Measurements from ENCODE around the gene SLC5A11. TPM values are rescaled to one million over a fixed set of nuclear protein-coding genes. Genes with fewer than 3 reads are reported as not detected.
"Not testable (repeated sequence)": the region's sequence is repeated elsewhere in the genome, so short reads cannot be mapped to it uniquely, and the experiment has no call there.

SLC5A11 gene
- total RNA-seq, 2 donors from 2014 or later: not detected

GRCh38 chr16:24883714-24884151, 38.0 kb downstream of the SLC5A11 start:
- 73 to 80% methylated on average over 3 to 12 of the region's 12 CpGs for WGBS, 2 donors
- ATAC-seq: no peak
- Histone ChIP-seq H3K4me3 (no peak overlapping the region), H3K27ac (no peak overlapping the region), H3K27me3 (no peaks in the 10 kb centered on the region), H3K9me3 (no peaks in the 10 kb centered on the region), H3K36me3 (replicated peaks in 1 of 2; ENCODE audit: insufficient read depth in 1 of 2, low read depth in 2 of 2) (no peaks in the 10 kb centered on the region), H3K4me1 (no peaks in the 10 kb centered on the region)
- TF ChIP-seq POLR2A (IDR thresholded peaks at IDR 0.05): no peak
- TF ChIP-seq CTCF (IDR thresholded peaks at IDR 0.05): no peak
- intact Hi-C loops (cut with DNase I): no loop called here
- DNase-seq: no peak

GRCh38 chr16:24887472-24887871, 41.7 kb downstream of the SLC5A11 start:
- Histone ChIP-seq H3K9me3 (no peaks in the 10 kb centered on the region), H3K27me3 (no peaks in the 10 kb centered on the region), H3K27ac (no peak overlapping the region), H3K4me1 (no peaks in the 10 kb centered on the region), H3K36me3 (replicated peaks in 1 of 2; ENCODE audit: insufficient read depth in 1 of 2, low read depth in 2 of 2) (no peaks in the 10 kb centered on the region), H3K4me3 (no peak overlapping the region)
- TF ChIP-seq POLR2A (IDR thresholded peaks at IDR 0.05) (no peak), CTCF (IDR thresholded peaks at IDR 0.05) (no peak)
- no peak for ATAC-seq
- intact Hi-C loops (cut with DNase I): no loop called here
- WGBS, 2 donors: 96 to 99% methylated on average over 2 of the region's 2 CpGs
- no peak for DNase-seq

GRCh38 chr16:24890746-24891145, 45.0 kb downstream of the SLC5A11 start:
- H3K36me3 ChIP-seq (replicated peaks in 1 of 2; ENCODE audit: insufficient read depth in 1 of 2, low read depth in 2 of 2): no peaks in the 10 kb centered on the region
- intact Hi-C loops (cut with DNase I): no loop called here
- WGBS, 2 donors: 88 to 89% methylated on average over 13 of the region's 13 CpGs
- H3K27ac ChIP-seq: no peak overlapping the region
- H3K27me3 ChIP-seq: no peaks in the 10 kb centered on the region
- H3K9me3 ChIP-seq: no peaks in the 10 kb centered on the region
- no peak overlapping the region for H3K4me3 ChIP-seq
- H3K4me1 ChIP-seq: no peaks in the 10 kb centered on the region
- ATAC-seq: no peak
- no peak for DNase-seq
- TF ChIP-seq CTCF (IDR thresholded peaks at IDR 0.05) (no peak), POLR2A (IDR thresholded peaks at IDR 0.05) (no peak)

- intact Hi-C loops (cut with DNase I): no loop called here
- ATAC-seq (no peak), DNase-seq (no peak)
- Histone ChIP-seq H3K27ac (no peak overlapping the region), H3K9me3 (no peaks in the 10 kb centered on the region), H3K27me3 (no peaks in the 10 kb centered on the region), H3K4me3 (no peak overlapping the region), H3K4me1 (no peaks in the 10 kb centered on the region), H3K36me3 (replicated peaks in 1 of 2; ENCODE audit: insufficient read depth in 1 of 2, low read depth in 2 of 2) (no peaks in the 10 kb centered on the region)
- 81 to 100% methylated on average over 1 of the region's 1 CpG for WGBS, 2 donors
- no peak for TF ChIP-seq POLR2A (IDR thresholded peaks at IDR 0.05)
- TF ChIP-seq CTCF (IDR thresholded peaks at IDR 0.05): no peak
These were observed 50.7 kb downstream of the SLC5A11 start for GRCh38 chr16:24896439-24896838.

- H3K9me3 ChIP-seq; ATAC-seq; DNase-seq; H3K4me1 ChIP-seq; H3K27ac ChIP-seq; H3K27me3 ChIP-seq; H3K36me3 ChIP-seq (replicated peaks in 1 of 2; ENCODE audit: insufficient read depth in 1 of 2, low read depth in 2 of 2); intact Hi-C loops (cut with DNase I); H3K4me3 ChIP-seq: not testable (repeated sequence)
- 70 to 74% methylated on average over 2 of the region's 2 CpGs for WGBS, 2 donors
These were observed 51.8 kb downstream of the SLC5A11 start for GRCh38 chr16:24897522-24897921.

Measured in body of pancreas (tissue), 4 donors.